NCI-H1092 treated with DMSO at 0.1 percent for 48 hours (cell line): ENCODE measurements around the gene TTC39C.
"Not testable (repeated sequence)": the region's sequence is repeated elsewhere in the genome, so short reads cannot be mapped to it uniquely, and the experiment has no call there.

ENCODE experiments used
- DNase-seq: peaks from one replicate; lab custom pipeline; 2025; lab: John Stamatoyannopoulos, UW

The TTC39C gene

DNA sequence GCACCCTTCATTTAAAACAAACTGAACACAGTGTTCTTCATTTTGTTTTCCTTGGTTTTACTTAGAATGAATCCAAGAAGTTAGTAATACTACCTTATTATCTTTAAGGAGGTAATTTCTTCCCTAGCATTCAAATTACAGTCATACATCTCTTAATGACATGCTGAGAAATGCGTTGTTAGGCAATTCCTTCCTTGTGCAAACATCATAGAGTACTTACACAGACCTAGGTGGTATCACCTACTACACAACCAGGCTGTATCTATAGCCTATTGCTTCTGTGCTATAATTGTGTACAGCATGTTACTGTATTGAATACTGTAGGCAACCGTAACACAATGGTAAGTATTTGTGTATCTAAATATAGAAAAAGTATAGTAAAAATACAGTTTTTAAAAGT lies 115.9 kb downstream of the TTC39C start:
- DNase-seq = no peak

DNA sequence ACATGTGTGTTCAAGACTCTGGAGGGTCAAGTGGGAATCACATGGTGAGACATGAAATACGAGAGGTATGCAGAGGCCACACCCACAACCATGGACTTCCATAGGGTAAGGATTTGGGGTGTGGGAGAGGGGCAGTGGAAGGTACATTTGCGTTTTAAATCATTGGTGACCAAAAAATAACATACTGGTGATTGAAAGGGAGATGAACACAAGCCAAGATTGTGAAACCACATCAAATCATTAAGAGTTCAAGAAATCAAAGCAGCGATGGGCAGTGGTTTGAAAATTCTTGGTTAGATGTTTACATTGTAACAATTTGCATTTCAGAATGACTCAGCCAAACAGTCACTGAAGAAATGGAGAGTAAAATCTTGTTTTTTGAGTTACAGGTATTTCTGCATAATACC lies 122.4 kb downstream of the TTC39C start:
- no peak for DNase-seq

DNA sequence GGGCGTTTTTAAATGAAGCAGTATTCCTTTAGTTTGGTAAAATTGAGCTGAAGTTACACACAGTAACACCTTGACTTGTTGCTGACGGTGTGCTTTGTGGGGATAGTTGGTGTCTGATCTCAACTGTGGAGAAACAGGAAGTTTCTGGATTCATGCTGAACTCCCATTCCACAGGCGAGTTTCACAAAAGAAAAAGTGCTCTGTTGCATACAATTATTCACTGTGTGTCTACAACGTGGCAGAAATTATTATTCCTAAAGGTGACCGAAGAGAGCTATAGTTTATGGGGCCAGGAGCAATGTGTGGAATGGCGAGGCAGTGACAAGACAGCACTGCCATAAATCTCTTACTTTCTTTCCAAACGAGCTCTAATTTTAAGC lies 123.8 kb downstream of the TTC39C start:
- no peak for DNase-seq

DNA sequence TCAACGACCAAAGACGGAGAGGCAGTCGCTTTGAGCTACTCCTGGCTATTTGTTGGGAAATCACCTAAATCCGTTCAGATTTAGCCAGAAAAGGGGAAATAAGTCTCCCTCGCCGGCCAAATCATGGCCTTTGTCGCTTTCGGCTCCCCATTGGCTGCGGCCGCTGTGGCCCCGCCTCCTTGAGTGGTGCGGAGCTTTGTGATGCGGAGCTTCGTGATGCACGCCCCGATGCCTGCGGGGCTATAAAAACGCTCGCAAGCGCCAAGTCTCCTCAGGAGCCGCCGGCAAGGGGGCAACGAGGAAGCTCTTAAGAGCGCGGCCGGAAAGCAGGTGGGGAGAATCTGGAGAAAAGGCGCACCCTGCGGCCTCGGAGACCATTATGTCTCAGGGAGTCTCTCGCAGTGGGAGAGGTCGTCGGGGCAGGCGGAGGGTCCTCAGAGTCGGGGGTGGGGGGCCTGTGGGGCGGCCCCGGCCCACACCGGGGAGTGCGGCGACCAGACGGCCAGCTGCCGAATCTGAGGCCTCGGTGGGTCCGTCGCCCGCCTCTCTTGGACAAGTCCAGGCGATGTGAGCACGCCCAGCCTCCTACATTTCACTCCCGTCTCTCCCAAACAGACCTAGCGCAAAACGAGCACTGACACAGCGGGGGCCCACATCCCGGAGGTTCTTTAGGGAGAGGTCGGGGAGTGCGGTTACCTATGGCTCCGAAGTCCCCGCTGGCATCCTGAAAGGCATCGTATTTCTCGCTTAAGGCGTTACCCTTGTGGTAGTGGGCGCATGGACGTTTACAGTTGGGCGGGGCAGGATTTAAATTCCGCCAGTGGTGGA lies 124.4 kb downstream of the TTC39C start, which contains the start of gene CABYR:
Gene CABYR, plus strand, starts transcription at position 274 of the 828 bp plus-strand sequence. CDS start 4,053 bp downstream, outside the sequence.
- peak; percentile 83 for DNase-seq

DNA sequence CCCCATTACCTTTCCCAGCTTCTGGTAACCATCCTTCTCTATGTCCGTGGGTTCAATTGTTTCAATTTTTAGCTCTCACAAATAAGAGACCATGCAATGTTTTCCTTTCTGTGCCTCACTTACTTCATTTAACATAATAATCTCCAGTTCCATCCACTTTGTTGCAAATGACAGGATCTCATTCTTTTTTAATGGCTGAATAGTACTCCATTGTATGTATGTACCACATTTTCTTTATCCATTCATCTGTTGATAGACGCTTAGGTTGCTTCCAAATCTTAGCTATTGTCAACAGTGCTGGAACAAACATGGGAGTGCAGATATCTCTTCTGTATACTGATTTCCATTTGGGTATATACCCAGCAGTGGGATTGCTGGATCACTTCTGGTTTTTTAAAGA lies 126.1 kb downstream of the TTC39C start:
- no peak for DNase-seq

DNA sequence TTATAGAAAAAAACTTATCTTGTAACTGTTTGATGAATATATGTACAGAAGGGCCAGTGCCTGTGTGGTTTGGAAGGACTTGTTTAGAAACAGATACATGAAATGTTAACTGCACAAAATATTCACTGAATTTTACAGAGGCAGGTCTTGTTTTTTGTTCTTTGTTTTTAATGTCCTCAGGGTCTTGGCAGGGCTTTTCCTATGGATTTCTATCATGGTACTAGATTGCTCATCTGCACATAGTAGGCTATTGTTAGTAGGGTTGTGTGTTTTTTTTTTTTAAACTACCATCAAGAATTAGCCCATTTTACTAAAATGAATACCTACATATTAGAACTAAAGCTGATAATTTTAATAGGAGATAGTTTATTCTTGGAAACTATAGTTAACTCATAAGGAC lies 127.8 kb downstream of the TTC39C start:
- no peak for DNase-seq

DNA sequence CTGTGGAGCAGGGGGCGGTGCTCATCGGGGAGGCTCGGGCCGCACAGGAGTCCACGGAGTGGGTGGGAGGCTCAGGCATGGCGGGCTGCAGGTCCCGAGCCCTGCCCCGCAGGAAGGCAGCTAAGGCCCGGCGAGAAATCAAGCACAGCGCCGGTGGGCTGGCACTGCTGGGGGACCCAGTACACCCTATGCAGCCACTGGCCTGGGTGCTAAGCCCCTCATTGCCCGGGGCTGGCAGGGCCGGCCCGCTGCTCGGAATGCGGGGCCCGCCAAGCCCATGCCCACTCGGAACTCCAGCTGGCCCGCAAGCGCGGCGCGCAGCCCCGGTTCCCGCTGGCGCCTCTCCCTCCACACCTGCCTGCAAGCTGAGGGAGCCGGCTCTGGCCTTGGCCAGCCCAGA lies 135.0 kb downstream of the TTC39C start:
- DNase-seq = not testable (repeated sequence)

DNA sequence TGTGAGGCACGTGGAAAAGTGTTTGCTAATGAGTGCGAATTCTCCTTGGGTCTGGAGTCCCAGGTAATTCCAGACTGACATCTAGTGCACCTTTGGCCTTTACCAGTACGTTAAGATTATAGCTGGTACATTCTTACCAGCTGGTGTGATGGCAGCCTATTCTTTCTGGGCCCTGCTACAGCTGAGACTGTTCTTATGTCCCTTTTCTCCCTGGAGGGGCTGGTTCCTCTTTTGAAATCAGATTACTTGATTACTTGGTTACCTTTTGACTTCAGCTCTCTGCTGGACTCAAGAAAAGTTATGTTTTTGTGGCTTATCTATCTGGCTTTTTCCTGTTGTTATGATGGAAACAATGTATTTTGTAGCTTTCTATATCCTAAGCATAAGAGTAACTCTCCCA lies 138.8 kb downstream of the TTC39C start:
- DNase-seq = no peak

DNA sequence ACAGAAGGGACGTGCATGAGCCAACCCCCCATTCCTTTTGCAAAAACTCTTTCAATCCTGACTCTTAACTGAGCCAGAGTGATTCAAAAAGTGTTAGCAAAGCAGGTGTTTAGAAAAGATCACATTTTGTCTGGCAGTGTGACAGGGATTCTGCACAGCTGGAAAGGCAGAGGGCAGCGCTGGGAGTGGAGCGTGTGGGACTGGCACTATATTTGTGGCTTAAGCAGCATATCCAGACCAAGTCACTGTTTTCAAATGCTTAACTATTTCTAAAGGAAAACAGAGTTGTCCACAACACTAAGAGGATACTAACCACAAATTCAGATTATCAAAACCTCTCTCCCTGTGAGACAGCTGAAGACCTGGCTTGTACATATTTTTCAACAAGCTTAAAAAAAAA lies 143.3 kb downstream of the TTC39C start:
- DNase-seq = no peak

DNA sequence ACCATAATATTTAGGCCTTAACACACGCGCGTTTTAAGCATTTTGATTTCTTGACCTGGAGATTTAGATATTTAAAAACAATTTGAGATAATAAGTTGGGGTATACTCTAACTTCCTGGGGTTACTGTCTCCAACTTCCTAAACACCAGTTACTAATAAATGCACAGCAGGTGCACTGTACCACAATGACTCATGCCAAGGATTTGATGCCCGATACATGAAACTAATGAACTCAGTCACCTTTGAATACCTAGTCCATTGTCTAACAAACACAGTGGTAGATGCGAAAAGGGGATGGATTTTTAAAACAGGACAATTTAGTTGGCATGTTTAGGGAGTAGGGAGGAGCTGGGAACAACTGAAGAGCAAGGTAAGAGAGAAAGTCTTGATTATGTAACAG lies 145.5 kb downstream of the TTC39C start:
- no peak for DNase-seq

DNA sequence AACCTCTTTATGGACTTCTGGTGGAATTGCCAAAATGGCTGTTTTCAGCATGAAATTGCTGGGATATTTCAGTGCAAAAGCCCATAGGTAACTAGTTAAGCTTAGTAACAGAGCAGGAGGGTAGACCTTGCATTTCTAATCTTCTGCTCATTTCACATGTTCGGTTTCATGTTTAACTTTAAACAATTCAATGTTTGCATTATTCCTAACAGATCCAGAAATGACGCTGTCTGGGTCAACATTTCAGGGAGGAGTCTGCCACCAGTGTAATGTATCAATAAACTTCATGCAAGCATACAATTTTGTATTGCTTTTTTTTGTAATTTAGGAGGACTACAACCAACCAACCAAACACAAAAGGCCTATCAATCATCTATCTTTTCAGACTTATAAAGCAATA lies 146.8 kb downstream of the TTC39C start:
- no peak for DNase-seq

DNA sequence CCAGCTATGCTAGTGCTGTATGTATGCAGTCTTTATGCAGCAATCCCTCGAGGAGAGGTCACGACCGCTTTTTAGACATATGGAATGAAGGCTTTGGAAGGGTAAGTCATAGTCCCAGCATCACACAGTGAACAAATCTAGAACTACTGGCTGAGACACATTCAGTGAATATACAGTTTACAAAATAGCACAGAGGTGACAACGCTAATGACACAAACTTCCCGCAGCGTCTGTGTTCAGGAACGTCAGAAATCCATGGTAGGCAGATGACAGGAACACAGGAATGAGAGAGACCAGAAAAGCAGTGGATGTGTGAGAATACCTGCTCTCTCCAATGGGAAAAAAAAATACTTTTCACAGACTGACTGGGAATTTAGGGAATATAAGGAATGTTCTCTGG lies 153.9 kb downstream of the TTC39C start:
- DNase-seq = no peak

DNA sequence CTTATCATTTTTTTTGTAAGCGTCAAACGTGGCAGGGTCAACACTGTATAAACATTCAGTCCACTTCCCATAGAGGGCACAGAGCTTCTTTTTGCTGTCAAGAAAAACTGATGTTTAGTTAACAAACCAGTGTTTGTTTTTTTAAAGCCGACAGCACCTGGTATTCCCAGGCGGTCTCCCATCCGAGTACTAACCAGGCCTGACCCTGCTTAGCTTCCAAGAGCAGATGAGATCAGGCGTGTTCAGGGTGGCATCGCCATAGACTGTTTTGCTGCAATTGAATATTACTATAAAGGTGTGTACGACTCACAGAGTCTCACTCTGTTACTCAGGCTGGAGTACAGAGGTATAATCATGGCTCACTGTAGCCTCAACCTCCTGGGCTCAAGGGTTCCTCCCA lies 155.8 kb downstream of the TTC39C start:
- no peak for DNase-seq

DNA sequence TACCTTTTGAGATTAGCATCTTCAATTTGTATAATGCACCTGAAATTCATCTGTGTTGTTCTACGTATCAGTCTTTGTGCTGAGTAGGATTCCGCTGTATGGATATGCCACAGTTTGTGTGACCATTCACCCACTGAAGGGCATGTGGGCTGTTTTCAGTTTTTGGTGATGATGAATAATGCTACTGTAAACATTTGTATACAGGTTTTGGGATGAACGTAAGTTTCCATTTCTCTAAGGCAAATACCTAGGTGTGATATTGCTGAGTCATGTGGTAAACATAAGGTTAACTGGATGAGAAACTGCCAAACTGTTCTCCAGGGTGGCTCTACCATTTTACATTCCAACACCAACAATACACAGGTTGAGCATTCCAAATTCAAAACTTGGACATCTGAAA lies 159.4 kb downstream of the TTC39C start:
- no peak for DNase-seq

DNA sequence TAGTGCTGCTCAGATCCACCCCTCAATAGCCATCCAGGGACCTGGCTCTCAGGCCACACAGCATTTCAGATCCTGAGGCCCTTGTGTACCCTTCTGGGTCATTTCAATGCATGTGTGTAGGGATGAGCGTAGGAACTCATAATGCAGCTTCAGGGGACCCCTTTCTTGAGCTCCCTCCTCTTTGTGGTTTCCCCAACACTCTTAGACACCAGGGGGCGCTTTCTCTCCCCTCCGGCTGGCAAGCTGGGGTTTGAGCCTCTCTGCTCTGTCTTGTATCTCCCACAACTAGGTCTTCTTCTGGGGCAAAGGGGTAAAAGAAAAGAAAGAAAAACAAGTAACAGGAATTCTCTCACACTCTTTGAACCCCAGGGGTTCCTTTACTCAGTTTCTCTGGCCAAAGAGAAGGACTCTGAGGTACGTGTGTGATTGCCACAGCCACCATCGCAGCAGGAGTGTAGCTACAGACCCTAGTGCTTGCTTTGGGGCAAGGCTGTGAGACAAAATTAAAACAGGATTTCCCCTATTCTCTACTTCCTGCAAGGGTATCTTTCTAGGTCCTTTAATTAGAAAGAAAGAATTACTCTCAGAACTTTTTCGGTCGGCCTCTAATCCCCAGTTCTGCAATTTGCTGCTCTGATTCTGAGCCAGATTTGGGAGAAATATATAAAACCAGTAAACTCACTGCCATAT lies 162.3 kb downstream of the TTC39C start:
- DNase-seq = peak; percentile 45

DNA sequence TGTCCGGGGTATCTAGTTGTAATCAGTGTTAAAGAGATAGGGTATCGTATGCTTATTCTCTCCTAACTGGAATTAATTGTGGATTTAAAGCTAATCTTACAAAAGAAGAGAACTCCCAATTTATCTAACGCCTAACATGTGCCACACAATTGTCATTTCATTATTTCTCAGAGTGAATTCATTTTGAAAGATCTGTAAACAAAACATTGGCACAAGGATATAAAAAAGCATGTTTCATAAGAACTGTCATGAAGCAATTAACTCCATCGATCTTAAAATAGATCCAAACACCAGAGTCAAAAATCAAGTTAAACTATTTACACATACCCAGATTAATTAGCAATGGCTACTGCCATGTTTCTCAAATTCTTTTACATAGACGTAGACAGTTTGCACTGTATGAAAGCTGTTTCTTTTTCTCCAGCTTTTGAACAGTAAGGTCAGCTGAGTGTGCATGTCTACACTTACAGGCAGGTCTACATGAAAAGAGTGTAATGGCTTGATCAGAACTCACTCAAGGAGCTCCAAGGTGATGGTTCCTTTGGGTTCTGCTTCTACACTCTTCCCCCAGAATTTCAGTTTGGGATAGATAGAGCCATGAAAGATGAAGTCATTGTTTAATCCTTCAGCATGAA lies 163.1 kb downstream of the TTC39C start:
- DNase-seq = no peak

DNA sequence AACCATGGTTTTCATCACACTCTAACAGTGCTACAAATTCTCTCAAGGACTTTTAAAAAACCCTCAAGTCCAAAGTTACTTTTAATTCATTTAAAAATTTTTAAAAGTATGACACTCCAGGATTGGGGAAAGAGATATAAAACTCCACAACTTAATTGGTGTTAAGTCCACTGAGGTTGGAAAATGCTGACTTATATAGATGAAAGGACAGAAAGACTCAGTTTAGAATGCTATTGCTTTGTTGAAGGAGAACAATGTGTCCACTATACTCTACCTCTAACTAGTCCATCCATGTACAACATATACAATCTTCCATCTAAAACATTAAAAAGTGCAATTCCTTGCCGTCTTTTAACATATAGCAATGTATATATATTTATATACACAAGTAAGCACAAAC lies 165.5 kb downstream of the TTC39C start:
- DNase-seq = no peak

DNA sequence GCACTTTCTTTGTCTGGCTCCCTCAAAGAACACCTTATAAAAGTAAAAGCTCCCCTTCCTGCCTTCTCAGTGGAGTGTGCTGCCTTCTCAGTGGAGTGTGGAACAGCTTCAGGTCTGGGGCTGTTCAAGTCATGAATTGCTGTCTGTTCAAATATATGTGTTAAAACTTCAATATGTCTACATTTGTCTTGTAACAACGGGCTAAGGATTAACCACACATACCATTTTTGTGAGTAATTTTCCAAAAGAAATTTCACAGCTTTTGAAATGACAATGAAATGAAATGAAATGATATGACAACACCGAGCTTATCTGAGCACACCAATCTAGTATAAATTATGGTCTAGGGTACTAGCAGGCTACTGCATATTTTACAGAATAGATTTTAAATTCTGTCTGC lies 167.3 kb downstream of the TTC39C start:
- DNase-seq = no peak
